Caco-2 (cell line): ENCODE results near the gene PDIA4. TPM values are rescaled to one million over a fixed set of nuclear protein-coding genes. Genes with fewer than 3 reads are reported as not detected.
"Not testable (repeated sequence)": the region's sequence is repeated elsewhere in the genome, so short reads cannot be mapped to it uniquely, and the experiment has no call there.

Source experiments
- BruUV-seq: library from RNA; stranded (reverse); fragments of 400-500 nt; replicated peaks from 2 replicates; lab custom pipeline; 2021; lab: Mats Ljungman, UMichigan
- CTCF ChIA-PET: fragments of 300-600 bp; sonication (Branson Sonifier 250); formaldehyde crosslinking; loops from one replicate; lab custom pipeline; 2022; ENCODE audit warnings: antibody characterized with exemption; lab: Charles Lee
- POLR2A ChIA-PET: fragments of 300-600 bp; sonication (Branson Sonifier 250); formaldehyde crosslinking; loops from one replicate; lab custom pipeline; 2022; ENCODE audit warnings: antibody characterized with exemption; lab: Charles Lee
- DNase-seq, 2 experiments: peaks; one replicate each; pipeline versions ENCODE4 v3.0.0 to v3.0.0-alpha.2; 2020 to 2022
- H3K27me3 ChIP-seq: replicated peaks from 2 replicates; pipeline ENCODE4 v1.6.0; 2011; ENCODE audit warnings: low read length; ENCODE audit not compliant: control insufficient read depth, insufficient read depth
- H3K36me3 ChIP-seq: 2 replicates; pipeline ENCODE4 v1.5.1; 2011; ENCODE audit warnings: low read length; ENCODE audit not compliant: control insufficient read depth, insufficient read depth
- H3K4me1 ChIP-seq: fragments of 250-450 bp; sonication (Bioruptor Pico); 2 replicates; pipeline ENCODE4 v1.5.1; 2020; ENCODE audit warnings: mild to moderate bottlenecking
- H3K4me3 ChIP-seq: 2 replicates; pipeline ENCODE4 v1.5.1; 2011; ENCODE audit warnings: low read depth, mild to moderate bottlenecking, control low read depth, low read length
- H3K9me3 ChIP-seq: fragments of 250-450 bp; sonication (Bioruptor Pico); 2 replicates; pipeline ENCODE4 v1.5.1; 2020; ENCODE audit warnings: mild to moderate bottlenecking, moderate library complexity
- H3K27ac Mint-ChIP-seq: one replicate; pipeline ENCODE4 v1.8.0; 2022; ENCODE audit warnings: mixed read lengths; ENCODE audit not compliant: unreplicated experiment
- H3K27me3 Mint-ChIP-seq: one replicate; pipeline ENCODE4 v1.8.0; 2022; ENCODE audit warnings: mixed read lengths; ENCODE audit not compliant: insufficient read depth, unreplicated experiment
- H3K36me3 Mint-ChIP-seq: one replicate; pipeline ENCODE4 v1.8.0; 2022; ENCODE audit warnings: mild to moderate bottlenecking, mixed read lengths; ENCODE audit not compliant: insufficient read depth, unreplicated experiment
- H3K4me1 Mint-ChIP-seq: one replicate; pipeline ENCODE4 v1.8.0; 2022; ENCODE audit warnings: low read depth, mixed read lengths; ENCODE audit not compliant: unreplicated experiment
- H3K4me3 Mint-ChIP-seq: one replicate; pipeline ENCODE4 v1.8.0; 2022; ENCODE audit warnings: mild to moderate bottlenecking, moderate library complexity, mixed read lengths; ENCODE audit not compliant: unreplicated experiment
- H3K9me3 Mint-ChIP-seq: one replicate; pipeline ENCODE4 v1.8.0; 2022; ENCODE audit warnings: mixed read lengths; ENCODE audit not compliant: unreplicated experiment
- intact Hi-C: fragments of 100-400 bp; cut with micrococcal nuclease; formaldehyde crosslinking; loops from one replicate; pipeline ENCODE4 v1.10.0; 2022; ENCODE audit not compliant: unreplicated experiment
- total RNA-seq: library from RNA; stranded (reverse); gene quantifications from 2 replicates; pipeline ENCODE4 v1.2.3, GENCODE V29; 2022
- TF ChIP-seq, protein P1 (sequence below), 2 experiments: fragments of 200-600 bp in 1 of 2; IDR thresholded peaks; 1 replicate in 1 of 2; 2 replicates in 1 of 2; pipeline versions ENCODE4 v1.5.1 to v1.8.0; 2011 to 2022; ENCODE audit warnings: antibody characterized with exemption in 1 of 2, control low read depth in 1 of 2, inconsistent platforms in 1 of 2, low read depth in 1 of 2, low read length in 1 of 2, mild to moderate bottlenecking in 1 of 2, moderate library complexity in 1 of 2; ENCODE audit not compliant: insufficient read depth in 1 of 2, severe bottlenecking in 1 of 2, unreplicated experiment in 1 of 2

PDIA4 gene
- total RNA-seq, 1 experiment from 2014 or later: 197 TPM

DNA sequence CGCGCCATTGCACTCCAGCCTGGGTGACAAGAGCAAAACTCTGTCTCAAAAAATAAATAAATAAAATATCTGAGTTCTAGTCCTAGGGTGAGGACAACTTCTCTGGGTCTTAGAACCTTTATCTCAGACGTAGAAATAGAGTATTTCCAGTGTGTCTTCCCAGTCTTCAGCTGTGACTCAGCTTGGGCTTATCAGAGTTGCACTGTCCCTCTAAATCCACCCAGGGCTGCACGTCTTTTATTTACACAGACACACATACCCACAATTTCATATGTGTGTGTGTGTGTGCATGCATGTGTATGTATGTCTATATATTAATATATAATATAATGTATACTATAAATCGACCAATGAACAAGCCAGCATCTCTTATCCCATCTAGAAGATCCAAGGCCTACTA, 13.0 kb upstream of the PDIA4 start:
- no peaks in the 10 kb centered on the region for H3K4me1 ChIP-seq
- Mint-ChIP-seq H3K4me1 (peaks cover 5% of the 10 kb centered on the region), H3K9me3 (peaks cover 19% of the 10 kb centered on the region), H3K4me3 (no peak overlapping the region), H3K27me3 (no peaks in the 10 kb centered on the region), H3K27ac (no peak overlapping the region), H3K36me3 (no peaks in the 10 kb centered on the region)
- BruUV-seq: no TSS peak
- ChIA-PET POLR2A (interaction anchor here (0.5 kb wide), 1 partner anchor 73 kb away, joined by 5 read pairs; no protein-coding TSS in a partner anchor), CTCF (no interaction called here)
- DNase-seq: no peak
- intact Hi-C loops: no loop called here
- H3K36me3 ChIP-seq: no peaks in the 10 kb centered on the region
- H3K27me3 ChIP-seq: no peaks in the 10 kb centered on the region
- no peak overlapping the region for H3K4me3 ChIP-seq
- peaks cover 10% of the 10 kb centered on the region; the same call in 1 of the 2 replicates for H3K9me3 ChIP-seq
- TF ChIP-seq, protein P1, sequence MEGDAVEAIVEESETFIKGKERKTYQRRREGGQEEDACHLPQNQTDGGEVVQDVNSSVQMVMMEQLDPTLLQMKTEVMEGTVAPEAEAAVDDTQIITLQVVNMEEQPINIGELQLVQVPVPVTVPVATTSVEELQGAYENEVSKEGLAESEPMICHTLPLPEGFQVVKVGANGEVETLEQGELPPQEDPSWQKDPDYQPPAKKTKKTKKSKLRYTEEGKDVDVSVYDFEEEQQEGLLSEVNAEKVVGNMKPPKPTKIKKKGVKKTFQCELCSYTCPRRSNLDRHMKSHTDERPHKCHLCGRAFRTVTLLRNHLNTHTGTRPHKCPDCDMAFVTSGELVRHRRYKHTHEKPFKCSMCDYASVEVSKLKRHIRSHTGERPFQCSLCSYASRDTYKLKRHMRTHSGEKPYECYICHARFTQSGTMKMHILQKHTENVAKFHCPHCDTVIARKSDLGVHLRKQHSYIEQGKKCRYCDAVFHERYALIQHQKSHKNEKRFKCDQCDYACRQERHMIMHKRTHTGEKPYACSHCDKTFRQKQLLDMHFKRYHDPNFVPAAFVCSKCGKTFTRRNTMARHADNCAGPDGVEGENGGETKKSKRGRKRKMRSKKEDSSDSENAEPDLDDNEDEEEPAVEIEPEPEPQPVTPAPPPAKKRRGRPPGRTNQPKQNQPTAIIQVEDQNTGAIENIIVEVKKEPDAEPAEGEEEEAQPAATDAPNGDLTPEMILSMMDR (IDR thresholded peaks at IDR 0.05; ENCODE audit: insufficient read depth in 1 of 2, low read depth in 1 of 2, low read length in 1 of 2, severe bottlenecking in 1 of 2, unreplicated experiment in 1 of 2): no peak

DNA sequence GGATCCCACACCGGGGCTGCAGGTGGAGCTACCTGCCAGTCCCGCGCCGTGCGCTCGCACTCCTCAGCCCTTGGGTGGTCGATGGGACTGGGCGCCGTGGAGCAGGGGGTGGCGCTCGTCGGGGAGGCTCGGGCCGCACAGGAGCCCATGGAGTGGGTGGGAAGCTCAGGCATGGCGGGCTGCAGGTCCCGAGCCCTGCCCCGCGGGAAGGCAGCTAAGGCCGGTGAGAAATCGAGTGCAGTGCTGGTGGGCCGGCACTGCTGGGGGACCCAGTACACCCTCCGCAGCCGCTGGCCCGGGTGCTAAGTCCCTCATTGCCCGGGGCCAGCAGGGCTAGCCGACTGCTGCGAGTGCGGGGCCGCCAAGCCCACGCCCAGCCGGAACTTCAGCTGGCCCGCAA, 10.3 kb upstream of the PDIA4 start:
- CTCF ChIA-PET: not testable (repeated sequence)

DNA sequence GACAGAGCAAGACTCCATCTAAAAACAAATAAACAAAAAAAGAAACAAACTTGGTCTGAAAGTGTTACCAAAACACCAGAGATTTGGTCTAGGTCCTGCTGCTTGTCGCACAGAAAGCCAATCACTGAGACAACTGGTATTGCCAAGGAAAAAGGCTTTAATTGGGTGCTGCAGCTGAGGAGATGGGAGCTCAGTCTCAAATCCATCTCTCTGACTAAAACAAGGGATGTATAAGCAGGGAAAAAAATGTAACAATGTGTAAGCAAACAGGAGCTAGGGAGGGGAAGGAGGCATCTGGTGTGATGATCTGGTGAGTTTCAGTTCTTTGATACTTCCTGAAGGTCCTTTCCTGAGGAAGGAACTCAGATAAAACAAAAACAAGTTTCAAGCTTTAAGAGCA, 8.4 kb upstream of the PDIA4 start:
- Mint-ChIP-seq H3K9me3 (peaks cover 19% of the 10 kb centered on the region), H3K27ac (no peak overlapping the region), H3K4me1 (peaks cover 5% of the 10 kb centered on the region), H3K36me3 (no peaks in the 10 kb centered on the region), H3K4me3 (no peak overlapping the region), H3K27me3 (no peaks in the 10 kb centered on the region)
- ChIA-PET CTCF (no interaction called here), POLR2A (interaction anchor here (0.5 kb wide), 1 partner anchor 29 kb away, joined by 3 read pairs; no protein-coding TSS in a partner anchor)
- Histone ChIP-seq H3K36me3 (no peaks in the 10 kb centered on the region), H3K4me3 (no peak overlapping the region), H3K27me3 (no peaks in the 10 kb centered on the region), H3K9me3 (peaks cover 13% of the 10 kb centered on the region; the same call in 1 of the 2 replicates), H3K4me1 (no peaks in the 10 kb centered on the region)
- TF ChIP-seq, protein P1 (IDR thresholded peaks at IDR 0.05; ENCODE audit: insufficient read depth in 1 of 2, low read depth in 1 of 2, low read length in 1 of 2, severe bottlenecking in 1 of 2, unreplicated experiment in 1 of 2): no peak
- no peak for DNase-seq
- intact Hi-C loops: no loop called here
- BruUV-seq: no TSS peak

More for the DNA sequence above, 10.3 kb upstream of the PDIA4 start:
- H3K27me3 Mint-ChIP-seq, H3K4me3 ChIP-seq, H3K4me3 Mint-ChIP-seq, DNase-seq, H3K4me1 ChIP-seq, POLR2A ChIA-PET, H3K36me3 Mint-ChIP-seq, BruUV-seq, H3K36me3 ChIP-seq, H3K4me1 Mint-ChIP-seq, H3K27me3 ChIP-seq, H3K27ac Mint-ChIP-seq, intact Hi-C loops: not testable (repeated sequence)
- peaks cover 13% of the 10 kb centered on the region; the same call in 1 of the 2 replicates for H3K9me3 ChIP-seq
- peaks cover 19% of the 10 kb centered on the region for H3K9me3 Mint-ChIP-seq
